IPS-18c (cell line): ENCODE data around the gene RAB40AL.

ENCODE experiments used
- H3K4me3 ChIP-seq: 2 replicates; pipeline ENCODE4 v1.7.0; 2013; ENCODE audit warnings: low read depth, mild to moderate bottlenecking, low read length, moderate library complexity; ENCODE audit not compliant: insufficient read depth
- H3K9me3 ChIP-seq: one replicate; pipeline ENCODE4 v1.6.1; 2013; ENCODE audit warnings: mild to moderate bottlenecking, low read length, moderate library complexity; ENCODE audit not compliant: control insufficient read depth, insufficient read depth

The RAB40AL gene

DNA sequence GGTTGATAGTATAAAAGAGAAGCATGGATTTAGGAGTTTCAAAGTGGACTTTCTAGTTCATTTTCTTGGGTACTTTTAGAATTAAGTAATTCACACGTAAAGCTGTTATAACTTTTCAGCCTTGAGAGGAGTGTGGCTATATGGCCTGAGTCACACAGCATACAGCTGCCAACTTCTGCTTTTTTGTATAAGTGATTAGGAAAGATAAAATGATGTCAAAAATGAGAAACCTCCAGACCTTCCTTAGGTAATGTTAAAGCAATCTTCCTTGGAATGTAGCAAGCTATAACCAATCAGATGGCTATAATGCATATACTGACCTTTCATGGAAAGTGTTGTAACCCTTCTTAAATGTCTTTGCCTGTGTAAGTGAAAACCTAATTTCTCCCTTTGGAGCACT lies 39.2 kb downstream of the RAB40AL start:
- Histone ChIP-seq H3K9me3 (peaks cover 3% of the 10 kb centered on the region), H3K4me3 (no peak overlapping the region)

- Histone ChIP-seq H3K9me3 (no peaks in the 10 kb centered on the region), H3K4me3 (no peak overlapping the region)
These were observed 39.9 kb downstream of the RAB40AL start for GRCh38 chrX:102976793-102977495.

DNA sequence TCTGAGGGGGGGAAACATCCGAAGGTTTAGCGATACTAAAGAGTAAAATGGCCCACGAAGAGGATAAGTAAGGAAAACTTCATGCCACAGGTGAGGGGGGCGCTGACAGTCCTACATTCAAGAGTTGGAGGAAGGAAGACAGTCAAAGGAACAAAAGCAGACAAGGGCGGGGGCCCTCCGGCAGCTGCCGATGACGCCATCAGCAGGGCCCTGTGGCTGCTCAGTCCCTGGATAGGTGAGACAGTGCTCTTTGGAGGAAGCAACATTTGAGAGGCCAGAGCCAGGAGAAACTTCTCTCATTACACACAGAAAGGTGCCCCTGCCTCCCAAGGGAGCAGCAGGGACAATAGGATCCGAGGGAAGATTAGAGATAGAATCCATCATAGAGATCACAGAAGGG lies 41.5 kb downstream of the RAB40AL start:
- Histone ChIP-seq H3K9me3 (no peaks in the 10 kb centered on the region), H3K4me3 (no peak overlapping the region)

GRCh38 chrX:102979536-102979935 lies 42.5 kb downstream of the RAB40AL start:
- Histone ChIP-seq H3K9me3 (no peaks in the 10 kb centered on the region), H3K4me3 (no peak overlapping the region)

- Histone ChIP-seq H3K9me3 (no peaks in the 10 kb centered on the region), H3K4me3 (no peak overlapping the region)
These were observed 46.1 kb downstream of the RAB40AL start for GRCh38 chrX:102983205-102983604.

- Histone ChIP-seq H3K9me3 (no peaks in the 10 kb centered on the region), H3K4me3 (no peak overlapping the region)
These were observed 48.1 kb downstream of the RAB40AL start for GRCh38 chrX:102985192-102985591.
